GM19324 (cell line): Measurements from ENCODE around the gene CA14.
"Not testable (repeated sequence)": the region's sequence is repeated elsewhere in the genome, so short reads cannot be mapped to it uniquely, and the experiment has no call there.

Source experiments
- ATAC-seq: cut with Tn5 transposase; IDR thresholded peaks from one replicate; pipeline ENCODE4 v1.9.1; 2021; ENCODE audit warnings: mild to moderate bottlenecking, moderate library complexity; ENCODE audit not compliant: unreplicated experiment, low FRiP score

Gene CA14

DNA sequence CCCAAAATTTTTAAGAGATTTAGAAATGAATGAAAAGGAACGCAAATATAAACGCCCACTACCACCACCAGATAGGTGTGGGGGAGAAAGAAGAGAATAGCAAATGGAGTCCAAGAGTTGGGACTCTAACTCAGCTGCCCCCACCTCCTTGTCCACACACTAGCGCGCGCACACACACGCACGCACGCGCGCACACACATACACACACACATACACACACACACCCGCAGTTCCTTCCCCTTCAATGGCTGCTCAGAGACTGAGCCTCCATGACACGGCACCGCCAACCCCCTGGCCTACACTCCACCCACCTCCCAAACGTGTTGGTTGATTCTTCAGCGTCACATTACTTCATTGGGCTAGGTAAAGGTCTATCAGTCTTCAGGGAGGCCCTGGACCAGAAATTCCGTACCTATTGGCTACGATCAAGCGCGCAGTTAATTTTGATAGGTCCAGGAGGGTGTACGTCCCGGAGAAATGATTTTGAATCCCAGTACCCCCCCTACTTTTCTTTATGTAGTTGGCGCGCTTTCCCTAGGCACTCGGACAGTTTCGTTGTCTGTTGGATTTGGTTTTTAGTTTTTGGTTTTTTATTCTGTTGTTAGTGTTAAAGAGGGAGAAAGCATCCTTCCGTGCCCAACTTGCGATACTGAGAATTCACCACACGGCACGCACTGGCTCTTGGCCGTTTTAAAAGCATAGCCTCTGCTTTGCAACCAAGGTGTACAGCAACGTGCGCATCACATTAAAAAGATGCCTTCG, 21.5 kb upstream of the CA14 start, which contains the start of gene ANP32E:
Gene ANP32E (minus strand): TSS at position 261 of the 762 bp plus-strand sequence. CDS start 326 bp downstream, outside the sequence.
- ATAC-seq, result peak; percentile 89

DNA sequence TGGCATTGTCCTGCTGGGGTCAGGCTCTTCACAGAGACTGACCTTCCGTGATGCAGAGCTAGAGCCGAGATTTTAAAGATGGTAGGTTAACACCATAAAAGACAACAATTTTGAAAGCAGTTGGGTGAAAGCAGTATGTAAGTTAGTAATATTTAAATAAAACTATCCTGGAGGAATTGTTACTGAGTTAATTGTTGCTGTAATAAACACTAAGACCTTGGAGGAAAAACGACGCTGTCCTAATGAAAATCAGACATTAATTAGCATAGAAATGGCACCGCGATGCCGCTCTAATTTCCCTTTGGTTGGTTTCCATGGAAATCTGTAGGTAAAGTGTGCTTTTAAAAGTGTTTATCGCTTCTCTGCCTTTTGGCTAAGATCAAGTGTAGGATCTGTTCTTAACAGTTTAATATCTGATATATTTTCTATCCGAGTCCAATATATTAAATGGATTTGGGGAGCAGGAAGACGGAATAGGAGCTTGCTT, 20.9 kb upstream of the CA14 start:
- no peak for ATAC-seq

DNA sequence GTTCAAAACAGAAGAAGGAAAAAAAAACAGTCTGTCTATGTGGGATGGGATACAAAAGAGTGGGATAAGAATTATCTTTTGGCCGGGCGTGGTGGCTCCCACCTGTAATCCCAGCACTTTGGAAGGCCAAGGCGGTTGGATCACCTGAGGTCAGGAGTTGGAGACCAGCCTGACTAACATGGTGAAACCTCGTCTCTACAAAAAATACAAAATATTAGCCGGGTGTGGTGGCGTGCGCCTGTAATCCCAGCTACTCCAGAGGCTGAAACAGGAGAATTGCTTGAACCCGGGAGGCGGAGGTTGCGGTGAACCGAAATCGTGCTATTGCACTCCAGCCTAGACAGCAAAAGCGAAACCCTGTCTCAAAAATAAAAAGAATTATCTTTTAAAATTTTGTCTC, 20.4 kb upstream of the CA14 start:
- ATAC-seq, result not testable (repeated sequence)

DNA sequence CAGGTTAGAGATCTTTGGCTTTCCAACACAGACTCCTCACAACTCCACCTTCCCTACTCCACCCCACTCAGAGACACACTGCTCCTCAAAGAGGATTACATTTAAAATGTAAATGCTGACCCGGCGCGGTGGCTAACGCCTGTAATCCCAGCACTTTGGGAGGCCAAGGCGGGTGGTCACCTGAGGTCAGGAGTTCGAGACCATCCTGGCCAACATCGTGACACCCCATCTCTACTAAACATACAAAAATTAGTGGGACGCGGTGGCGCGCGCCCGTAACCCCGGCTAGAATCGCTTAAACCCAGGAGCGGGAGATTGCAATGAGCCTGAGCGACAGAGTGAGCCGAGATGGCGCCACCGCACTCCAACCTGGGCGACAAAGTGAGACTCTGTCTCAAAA, 19.8 kb upstream of the CA14 start:
- ATAC-seq, result no peak

DNA sequence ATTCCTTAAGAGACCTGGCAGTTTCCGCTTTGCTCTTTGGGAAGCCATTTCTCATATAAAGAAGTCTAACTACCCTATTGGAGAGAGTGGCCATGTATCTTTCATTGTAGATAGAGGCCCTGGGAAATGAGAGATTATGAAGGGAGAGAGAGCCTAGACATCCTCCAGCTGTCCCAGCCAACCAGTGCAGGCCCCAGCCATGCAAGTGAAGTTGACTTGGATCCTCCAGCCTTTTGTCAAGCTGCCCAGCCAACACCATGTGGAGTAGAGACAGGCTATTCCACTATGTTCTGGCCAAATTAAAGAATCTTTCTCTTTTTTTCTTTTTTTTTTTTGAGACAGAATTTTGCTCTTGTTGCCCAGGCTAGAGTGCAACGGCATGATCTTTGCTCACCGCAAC, 14.6 kb upstream of the CA14 start:
- ATAC-seq, result no peak

DNA sequence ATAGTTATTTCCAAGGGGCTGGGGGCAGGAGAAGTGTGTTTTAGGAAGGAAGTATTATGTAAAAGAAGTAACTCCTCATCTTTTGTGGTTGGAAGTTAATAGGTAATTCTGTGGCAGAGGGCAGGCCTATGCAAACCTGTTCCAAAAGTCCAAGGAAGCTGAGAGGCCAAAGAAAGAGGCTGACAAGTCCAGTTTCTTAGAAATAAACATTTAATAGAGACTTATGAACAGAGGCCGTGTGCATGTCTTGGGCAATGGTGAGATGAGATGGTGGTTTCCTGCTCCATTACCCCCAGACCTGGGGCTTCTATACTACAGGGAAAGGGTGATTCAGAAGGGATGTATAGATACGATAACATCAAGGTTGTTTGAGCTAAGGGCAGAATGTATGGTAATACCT, 7.6 kb upstream of the CA14 start:
- ATAC-seq, result no peak

DNA sequence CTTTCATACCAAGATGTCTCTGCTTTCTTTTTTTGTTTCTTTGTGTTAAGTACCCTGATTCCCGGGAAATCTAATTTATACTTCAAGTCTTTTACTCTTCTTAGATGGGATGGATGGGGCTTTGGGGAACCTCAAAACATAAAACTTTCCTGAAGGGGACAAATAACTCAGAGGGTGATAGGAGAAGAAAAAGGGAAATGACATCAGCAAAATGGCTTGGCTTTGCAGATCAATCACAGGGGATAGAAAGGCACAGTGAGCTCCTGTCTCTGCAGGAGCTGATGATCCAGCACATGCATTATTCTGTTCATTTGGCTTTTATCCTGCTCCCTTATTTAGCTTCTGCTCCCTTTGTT, 1.4 kb upstream of the CA14 start:
- no peak for ATAC-seq

DNA sequence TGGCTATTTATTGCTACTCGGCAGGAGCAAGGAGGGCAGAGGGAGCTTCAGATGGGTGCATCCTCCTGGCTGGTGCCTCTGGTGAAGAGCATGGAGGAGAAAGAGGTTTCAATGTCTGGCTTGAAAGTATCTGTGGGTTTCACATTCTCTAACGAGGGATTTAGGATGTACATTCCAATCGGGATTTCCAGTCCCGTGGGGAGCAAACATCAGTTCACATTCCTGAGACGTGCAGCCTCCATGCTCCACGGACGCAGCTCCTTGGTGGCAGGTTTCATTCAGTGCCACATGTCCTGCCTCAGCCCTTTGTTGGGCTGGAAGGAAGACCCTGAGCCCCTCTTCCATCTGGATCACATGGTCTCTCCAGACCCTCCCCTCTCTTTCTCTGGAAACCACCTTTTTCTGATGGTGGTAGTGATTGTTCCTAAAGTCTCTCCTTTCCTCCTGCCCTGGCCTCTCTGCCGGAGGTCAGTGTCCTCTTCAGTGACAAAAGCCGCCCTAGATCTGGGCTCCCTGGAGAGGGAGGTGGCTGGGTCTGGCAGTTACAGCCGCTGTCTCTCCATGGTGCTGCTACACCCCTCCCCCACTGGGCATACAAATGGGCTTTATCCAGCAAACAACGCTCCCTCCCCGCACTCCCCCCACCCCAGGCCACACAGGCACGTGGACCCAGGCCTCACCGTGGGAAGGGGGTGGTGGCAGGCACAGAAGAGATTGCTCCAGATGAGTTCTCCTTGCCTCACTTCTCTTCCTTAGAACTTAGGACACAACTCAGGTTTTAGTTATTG, 826 bp upstream of the CA14 start:
- ATAC-seq, result no peak

DNA sequence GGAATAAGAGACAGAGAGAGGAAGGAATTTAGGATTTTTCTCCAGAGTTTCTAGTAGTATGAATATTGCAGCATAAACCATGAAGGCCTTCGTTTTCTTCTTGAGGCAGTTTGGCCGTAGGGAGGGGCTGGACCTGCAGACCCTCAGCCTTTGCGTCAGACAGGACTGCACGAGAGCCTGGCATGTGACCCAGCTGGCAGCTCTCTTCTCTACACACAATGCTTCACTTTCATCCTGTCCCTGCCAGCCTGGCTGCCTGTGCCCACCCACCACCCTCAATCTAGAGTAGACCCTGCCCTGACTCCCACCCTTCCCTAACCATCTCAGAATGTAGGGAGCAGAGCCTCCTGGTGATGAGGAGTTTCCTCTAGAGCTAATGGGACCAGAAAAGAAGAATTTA, 1.6 kb downstream of the CA14 start:
- ATAC-seq, result no peak

DNA sequence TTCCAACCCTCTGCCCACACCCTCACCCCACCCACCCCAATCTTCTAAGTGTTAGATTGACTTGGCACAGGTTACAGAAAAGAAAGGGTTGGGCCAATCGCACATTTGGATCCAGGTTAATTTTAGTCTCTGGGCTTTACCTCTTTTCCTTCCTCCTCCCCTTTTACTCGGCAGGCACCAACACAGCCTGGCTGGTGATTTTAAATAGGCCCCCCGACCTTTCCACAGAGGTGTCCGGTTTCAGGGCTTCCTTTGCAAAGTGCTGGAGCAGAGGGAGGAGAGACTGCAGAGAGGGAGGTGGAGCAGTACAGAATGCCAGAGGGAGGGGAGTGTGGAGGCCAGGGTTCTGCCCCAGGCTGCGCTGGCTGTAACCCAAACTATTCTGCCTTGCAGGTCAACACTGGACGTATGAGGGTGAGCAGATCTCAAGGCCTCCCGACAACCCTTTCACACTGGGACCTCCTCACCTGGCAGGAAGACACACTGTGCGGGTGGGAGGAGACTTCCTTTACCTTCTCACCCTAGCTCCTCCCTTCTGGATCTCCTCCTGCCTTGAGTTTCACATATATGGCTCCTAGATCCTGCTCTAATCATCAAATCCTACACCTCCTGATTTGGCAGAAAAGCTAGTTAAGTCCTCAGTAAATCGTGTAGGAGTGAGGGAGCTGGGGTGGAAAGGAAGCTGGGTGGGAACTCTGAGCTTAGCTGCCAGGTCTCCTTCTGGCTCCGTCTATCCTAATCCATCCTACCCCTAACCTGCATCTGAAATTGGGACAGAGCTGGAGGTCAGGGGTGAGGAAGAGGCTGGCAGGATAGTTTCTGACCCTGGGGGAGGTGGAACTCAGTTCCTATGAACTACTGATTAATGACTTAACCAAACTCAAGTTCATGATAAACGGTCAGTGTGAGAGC, 2.4 kb downstream of the CA14 start:
- no peak for ATAC-seq

DNA sequence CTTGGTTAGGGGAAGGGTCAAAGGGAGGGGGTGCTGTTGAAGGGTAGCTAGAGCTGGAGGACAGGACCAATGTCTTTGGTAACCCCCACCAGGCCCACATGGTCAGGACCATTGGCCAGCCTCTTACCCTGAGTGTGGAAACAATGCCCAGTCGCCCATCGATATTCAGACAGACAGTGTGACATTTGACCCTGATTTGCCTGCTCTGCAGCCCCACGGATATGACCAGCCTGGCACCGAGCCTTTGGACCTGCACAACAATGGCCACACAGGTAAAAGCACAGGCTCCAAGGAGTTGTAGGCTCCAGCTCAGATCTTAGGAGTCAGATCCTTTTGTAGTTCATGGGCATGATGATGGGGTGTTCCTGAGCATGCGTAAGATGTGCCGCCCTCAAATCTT, 3.8 kb downstream of the CA14 start:
- no peak for ATAC-seq

DNA sequence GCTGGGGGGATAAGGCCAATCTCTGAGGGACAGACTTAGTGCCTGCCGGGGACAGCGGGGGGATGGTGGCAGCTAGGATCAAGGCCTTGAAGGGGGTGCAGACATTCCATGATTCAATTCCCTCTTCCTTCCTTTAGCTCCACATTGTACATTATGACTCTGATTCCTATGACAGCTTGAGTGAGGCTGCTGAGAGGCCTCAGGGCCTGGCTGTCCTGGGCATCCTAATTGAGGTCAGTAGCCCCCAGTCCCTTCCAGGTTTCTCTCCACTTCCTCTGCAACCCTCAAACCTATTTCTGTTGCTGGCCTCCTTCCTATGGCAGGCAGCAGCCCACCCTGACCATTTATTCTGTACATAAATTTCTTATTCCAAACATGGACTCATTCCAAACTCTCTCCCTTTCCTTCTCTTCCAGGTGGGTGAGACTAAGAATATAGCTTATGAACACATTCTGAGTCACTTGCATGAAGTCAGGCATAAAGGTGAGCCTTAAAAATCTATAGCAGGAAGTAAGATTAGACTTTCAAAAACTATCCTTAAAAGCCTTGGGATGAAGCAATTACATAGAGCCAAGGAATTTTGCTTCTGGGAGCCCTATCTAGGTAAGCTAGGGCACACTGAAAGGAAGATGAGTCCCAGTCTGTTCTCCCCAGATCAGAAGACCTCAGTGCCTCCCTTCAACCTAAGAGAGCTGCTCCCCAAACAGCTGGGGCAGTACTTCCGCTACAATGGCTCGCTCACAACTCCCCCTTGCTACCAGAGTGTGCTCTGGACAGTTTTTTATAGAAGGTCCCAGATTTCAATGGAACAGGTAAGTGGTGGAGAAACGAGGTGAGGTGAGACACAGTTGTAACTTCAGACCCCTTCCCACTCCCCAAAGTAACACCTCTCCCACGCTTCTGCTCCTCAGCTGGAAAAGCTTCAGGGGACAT, 5.1 kb downstream of the CA14 start:
- no peak for ATAC-seq

DNA sequence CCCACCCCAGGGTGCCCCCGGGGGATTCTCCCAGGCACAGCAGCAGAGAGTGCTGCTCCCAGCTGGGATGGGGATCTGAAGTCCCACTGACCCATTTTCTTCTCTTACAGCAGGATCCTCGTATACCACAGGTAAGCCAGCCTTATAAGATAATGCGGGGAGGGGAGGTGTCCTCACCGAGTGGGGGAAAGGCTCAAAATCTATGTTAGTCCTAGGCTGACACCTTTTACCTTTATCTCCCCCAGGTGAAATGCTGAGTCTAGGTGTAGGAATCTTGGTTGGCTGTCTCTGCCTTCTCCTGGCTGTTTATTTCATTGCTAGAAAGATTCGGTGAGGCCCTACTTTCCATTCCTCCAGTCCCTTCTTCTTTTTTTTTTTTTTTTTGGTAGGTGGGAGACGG, 6.0 kb downstream of the CA14 start:
- ATAC-seq, result no peak

DNA sequence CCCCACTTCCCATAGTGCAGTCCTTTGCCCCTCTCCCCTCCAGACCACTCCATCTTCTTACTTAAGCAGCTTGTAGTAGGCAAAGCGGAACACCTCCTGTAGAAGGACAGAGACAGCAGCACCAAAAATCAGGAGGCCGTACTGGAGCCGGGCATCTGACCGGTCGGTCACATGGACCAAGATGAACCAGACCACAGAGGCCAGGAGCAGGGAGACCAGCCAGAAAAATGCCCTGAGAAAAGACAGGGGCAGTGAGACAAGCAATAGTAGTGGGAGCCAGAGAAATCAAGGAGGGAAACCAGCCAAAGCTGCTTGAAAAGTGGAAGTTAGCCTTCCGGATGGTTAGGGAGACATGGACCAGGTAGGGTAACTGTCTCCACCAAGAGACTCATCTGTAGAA, 10.3 kb downstream of the CA14 start:
- ATAC-seq, result no peak

DNA sequence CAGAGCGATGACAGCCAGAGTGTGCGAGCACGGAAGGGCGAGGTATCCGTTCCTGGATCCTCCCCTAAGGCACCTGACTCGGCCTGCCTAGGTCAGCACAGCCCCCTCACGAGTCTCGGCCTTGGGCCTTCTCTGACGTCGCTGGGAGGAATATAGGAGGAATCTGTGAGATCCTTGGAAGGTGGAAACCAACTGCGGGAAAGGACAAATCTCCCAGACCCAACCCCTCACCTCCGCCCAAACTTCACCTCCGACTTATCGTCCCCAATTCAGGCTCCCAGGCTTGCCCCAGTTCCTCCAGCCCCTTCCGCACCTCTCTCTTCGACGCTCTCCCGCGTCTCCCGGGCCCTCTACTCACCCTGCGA, 10.7 kb downstream of the CA14 start:
- ATAC-seq, result peak; percentile 11

DNA sequence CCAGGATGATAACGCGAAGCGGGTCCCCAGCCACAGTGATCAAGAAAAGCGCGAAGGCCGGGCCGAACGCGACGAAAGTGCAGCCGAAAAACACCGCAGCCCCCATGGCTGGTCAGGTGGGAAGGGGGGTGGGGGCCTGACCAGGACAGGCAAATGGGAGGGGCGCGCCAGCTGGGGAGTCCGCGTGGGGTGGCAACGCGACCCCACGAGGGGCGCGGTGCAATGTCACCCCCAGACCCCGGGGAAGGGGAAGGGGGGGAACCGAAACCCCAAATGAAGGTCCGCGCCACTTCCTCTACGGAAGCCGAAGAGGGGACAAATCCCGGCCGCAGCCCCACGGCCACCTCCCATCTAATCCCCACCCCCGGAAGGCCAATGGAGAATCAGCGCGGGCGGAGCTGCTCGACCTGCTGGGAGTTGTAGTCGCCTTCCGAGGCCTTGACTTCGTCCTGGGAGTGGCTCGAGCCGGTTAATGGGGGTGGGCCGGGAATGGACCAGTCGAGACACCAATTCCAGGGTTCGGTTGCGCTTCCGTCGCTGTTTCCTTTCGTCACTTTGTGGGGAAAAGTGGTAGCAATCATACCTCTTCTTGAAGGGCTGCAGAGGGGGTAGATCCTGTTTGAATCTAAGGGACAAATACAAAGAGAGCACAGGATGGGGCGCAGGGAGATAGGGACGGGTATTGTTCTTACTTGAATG, 11.3 kb downstream of the CA14 start, which contains the start of gene APH1A:
Gene APH1A (minus strand): TSS at position 312 of the 699 bp plus-strand sequence. CDS start 206 bp downstream, at position 106.
- ATAC-seq, result peak; percentile 96

DNA sequence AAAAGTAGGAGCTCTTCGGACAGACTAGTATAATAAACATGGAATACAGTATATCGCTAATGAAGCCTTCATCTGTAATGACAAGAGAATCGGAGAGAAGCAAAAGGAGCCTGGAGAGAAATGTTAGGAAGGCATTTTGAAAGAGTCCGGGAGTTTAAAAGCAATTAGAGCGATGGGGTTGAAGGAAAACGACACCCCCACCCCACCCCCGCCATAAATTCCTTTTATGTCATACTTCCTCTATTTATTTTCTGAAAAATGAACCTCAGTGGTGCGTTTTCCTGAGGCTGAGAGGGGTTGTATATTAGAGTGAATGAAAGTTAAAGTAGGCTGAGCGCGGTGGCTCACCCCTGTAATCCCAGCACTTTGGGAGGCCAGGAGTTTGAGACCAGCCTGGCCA, 11.9 kb downstream of the CA14 start:
- ATAC-seq, result no peak

DNA sequence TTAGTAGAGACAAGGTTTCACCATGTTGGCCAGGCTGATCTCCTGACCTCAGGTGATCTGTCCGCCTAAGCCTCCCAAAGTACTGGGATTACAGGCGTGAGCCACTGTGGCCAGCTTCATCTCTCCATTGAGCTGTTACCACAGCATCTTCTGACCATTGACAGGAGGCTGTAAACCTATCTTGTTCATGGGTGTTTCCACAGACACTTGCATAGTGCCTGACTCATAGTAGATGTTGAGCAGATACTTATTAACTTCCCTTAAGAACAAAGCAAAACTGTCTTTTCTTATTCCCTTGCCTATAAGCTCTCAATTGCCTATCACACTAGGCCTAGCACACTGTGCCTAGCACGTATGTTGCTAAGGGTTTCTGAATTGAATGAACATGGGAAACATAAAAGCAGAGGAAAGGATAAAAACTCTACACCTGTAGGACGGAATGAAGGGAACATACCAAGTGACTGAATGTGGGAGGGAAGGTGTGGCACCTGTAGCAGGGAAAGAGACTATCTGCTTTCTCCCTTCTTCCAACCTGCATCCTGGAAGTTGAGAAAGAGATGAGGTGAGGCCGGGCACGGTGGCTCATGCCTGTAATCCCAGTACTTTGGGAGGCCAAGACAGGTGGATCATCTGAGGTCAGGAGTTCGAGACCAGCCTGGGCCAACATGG, 13.9 kb downstream of the CA14 start:
- ATAC-seq, result no peak

DNA sequence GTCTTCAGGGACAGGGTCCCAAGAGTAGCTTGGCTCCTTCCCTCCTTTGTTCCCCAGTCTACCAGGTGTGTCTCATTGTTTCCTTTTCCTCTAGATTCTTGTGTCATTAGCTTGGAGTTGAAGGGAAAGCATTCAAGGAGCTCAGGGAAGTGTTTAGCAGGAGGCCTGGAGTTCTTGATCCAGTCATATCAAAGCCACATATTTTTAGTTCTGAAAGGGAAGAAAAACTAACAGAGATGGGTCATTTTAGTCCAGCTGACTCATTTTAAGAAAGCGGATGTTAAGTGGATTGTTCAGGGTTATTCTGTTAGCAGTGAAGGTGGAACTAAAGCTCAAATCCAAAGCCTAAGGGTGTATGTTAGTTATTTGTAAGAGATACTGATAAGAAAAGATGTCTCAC, 15.7 kb downstream of the CA14 start:
- no peak for ATAC-seq
